SIG-M5 treated with dmso at 0.1 percent for 504 hours (cell line): ENCODE measurements around the gene ATAD5.

Source experiments
- DNase-seq: peaks from one replicate; lab custom pipeline; 2025; ENCODE audit not compliant: unreplicated experiment; lab: John Stamatoyannopoulos, UW

Gene ATAD5

DNA sequence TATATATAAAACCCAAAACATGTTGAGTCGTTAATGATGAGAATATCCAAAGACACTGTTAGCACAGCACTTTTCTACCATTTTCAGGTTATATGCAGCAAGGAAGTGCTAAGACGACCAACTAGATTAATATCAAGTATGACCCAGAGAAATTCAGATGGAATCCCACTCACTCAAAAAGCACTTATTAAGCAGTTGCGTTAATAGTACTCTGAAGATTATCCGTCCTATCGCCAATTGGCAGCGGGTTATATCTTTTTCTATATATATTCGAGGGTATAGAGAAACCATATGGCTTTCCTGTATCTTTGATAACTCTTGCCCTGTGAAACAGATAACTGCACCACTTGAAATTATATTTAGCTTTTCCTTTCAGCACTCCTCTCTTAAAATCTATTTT lies 8.3 kb upstream of the ATAD5 start:
- DNase-seq, result no peak

GRCh38 chr17:30824002-30824355 lies 7.8 kb upstream of the ATAD5 start:
- DNase-seq, result no peak

DNA sequence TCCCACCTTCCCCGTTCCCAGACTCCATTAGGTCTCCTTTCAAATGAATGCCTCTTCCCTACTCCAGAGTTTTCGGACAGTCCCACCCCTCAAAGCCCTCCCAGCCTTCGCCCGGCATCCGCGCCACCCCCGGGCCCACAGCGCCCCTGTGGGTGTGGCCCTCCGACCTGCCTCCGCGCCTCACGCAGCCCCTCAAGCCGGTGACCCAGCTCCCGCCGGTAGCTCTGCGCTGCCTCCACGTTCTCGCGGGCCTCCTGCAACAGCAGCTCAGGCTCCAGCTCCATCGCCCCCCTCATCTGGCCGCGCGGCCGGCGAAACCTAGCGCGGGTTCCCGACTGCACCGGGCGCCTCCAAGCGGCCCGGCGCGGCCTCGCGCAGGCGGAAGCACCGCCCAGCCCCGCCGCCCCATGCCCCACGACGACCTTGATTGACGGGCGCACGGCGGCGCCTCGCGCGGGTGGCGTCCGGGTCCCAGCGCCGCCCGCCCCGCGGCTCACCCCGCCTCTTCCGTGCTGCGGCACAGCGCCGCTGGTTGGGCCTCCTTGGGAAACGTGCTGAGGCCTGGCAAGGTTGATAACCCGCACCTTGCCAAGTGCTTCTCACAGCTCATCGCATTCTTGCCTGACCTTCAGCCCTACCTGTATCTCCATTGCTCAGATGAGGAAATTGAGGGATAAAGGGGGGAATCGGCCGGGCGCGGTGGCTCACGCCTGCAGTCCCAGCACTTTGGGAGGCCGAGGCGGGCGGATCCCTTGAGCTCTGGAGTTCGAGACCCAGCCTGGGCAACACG lies 7.2 kb upstream of the ATAD5 start, which contains the start of gene CRLF3:
CRLF3 (minus strand) TSS at position 337 of the 790 bp plus-strand sequence; CDS start at position 296, 41 bp downstream.
- peak; percentile 89 for DNase-seq

GRCh38 chr17:30827082-30827481 lies 4.7 kb upstream of the ATAD5 start:
- no peak for DNase-seq

GRCh38 chr17:30829022-30829421 lies 2.7 kb upstream of the ATAD5 start:
- no peak for DNase-seq

GRCh38 chr17:30831257-30831656 lies 509 bp upstream of the ATAD5 start:
- DNase-seq, result peak; percentile 33

- DNase-seq, result no peak
These were observed 815 bp downstream of the ATAD5 start for GRCh38 chr17:30832438-30833124.

DNA sequence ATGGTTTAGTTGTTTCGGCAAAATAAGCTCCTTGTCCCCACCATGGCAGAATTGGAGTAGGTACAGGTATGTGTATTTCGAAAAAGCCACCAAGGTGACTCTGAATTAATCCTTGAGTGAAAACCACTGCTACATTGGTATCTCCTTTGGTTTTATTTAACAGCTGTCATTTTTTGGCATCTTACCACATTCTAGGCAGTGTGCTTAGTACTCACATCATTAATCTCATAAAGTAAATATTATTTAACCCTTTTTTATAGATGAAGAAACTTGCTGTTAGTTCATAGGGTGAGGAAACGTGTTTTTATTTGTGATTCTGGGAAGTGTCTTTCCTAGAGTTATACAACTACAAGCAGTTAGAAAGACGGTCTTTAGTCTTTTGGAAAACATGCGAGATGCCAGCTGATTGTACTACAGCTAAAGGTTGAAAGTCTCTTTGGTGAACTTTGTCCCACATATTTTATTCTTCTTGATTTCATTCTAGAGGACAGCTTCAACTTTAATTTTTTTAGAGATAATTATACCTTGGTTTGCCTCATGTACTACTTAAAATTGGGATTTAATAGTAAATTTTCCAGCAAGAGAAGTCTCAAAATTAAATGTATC lies 6.5 kb downstream of the ATAD5 start:
- DNase-seq, result no peak

- DNase-seq, result peak; percentile 54
These were observed 9.0 kb downstream of the ATAD5 start for GRCh38 chr17:30840771-30841170.

- no peak for DNase-seq
These were observed 16.3 kb downstream of the ATAD5 start for GRCh38 chr17:30848021-30848420.

GRCh38 chr17:30854146-30854545 lies 22.4 kb downstream of the ATAD5 start:
- DNase-seq, result no peak

- DNase-seq, result no peak
These were observed 26.9 kb downstream of the ATAD5 start for GRCh38 chr17:30858556-30859250.

GRCh38 chr17:30864636-30865035 lies 32.9 kb downstream of the ATAD5 start:
- no peak for DNase-seq

GRCh38 chr17:30869005-30869404 lies 37.2 kb downstream of the ATAD5 start:
- DNase-seq, result no peak

GRCh38 chr17:30886187-30886586 lies 54.4 kb downstream of the ATAD5 start:
- DNase-seq, result no peak

- no peak for DNase-seq
These were observed 62.5 kb downstream of the ATAD5 start for GRCh38 chr17:30894236-30894635.

DNA sequence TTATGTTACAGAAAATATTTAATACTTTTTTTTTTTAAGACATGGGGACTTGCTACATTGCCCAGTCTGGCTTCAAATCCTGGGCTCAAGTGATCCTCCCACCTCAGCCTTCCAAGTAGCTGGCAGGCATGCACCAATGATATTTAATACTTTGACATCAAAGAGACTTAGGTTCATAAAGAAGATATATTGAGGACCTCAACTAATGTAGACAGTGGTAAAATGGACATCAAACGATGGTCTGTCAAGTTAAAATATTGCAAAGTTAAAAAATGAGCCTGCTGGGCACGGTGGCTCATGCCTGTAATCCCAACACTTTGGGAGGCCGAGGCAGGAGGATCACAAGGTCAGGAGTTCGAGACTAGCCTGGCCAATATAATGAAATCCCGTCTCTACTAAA lies 65.5 kb downstream of the ATAD5 start:
- DNase-seq, result no peak

- DNase-seq, result no peak
These were observed 74.0 kb downstream of the ATAD5 start for GRCh38 chr17:30905742-30906100.

DNA sequence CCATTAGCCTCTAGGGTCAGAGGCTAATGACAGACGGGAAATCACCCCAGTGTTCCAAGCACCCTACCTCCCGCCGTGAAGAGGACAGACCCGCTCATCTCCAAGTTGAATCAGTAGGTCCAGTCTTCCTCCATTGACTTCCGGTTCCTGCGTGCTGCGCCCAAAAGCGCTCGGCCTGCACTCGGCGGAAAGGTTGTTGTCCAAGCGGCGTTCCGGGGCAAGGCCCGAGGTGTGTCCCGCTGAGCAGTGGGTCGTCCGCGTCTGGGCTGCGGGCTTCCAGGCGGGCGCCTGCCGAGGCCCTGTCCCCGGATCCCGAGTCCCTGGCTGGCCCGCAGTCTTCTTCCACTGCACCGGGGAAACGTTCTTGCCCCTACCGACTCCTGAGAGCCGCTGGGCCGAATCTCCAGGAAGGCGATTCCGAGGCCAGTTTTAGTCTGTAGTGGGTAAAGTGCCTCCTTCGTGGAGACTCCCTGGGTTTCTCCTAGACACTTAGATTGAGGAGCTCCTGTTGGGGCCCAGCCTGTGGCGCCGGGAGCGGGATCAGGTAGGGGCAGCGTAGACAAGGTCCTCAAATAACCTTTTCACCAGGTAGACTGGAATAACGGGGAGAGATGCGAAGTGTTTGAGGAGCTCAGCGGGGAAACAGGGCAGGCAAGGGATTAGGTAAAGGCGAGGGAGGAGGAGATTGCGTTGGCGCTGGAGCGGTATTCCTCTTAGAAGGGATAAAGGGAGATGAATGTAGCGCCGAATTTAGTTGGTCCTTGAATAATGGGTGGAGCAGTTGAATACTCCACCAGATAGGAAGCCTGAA lies 74.5 kb downstream of the ATAD5 start, which contains the start of gene TEFM:
TEFM (minus strand) TSS at position 138 of the 811 bp plus-strand sequence; CDS start at position 98, 40 bp downstream.
- peak; percentile 91 for DNase-seq

DNA sequence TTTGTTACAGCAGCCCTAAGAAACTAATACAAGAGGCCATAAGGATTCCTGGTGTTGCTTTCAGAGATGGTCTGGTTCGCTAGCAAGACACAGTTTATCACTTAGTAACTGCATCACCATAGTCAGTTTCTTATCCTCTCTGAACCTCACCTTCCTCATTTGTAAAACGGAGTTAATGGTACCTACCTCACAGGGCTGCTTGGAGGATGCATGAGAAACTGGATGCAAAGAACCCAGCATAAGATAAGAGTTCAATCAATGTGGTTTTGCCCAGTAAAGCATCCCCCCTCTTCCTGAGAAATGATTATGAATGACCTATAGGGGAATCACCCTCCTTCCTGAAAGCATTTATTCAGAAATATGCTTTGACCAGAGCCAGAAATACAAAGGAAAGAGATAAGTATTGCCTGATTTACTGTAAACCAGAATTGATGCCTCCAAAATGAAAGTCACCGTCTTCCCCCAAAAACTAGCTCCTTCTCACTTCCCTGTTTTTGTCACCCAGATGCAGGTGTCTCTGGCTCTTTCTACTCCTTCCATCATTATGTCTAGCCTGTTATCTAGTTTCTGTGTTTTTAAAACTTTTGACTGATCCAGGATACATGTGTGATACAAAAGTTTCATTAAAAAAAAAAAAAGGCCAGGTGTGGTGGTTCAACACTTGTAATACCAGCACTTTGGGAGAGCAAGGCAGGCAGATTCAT lies 77.1 kb downstream of the ATAD5 start:
- DNase-seq, result no peak
